Ascending aorta (tissue), 2 donors: ENCODE results near the gene TMEM131L. TPM values are rescaled to one million over a fixed set of nuclear protein-coding genes. Genes with fewer than 3 reads are reported as not detected.
A peak's percentile ranks its signal among the peaks of the same experiment; 100 is the strongest.

Source experiments
- DNase-seq, 2 donors: peaks; one replicate each; pipeline ENCODE4 v3.0.0-alpha.2; 2019; ENCODE audit warnings: low spot score in 2 of 2
- H3K27ac ChIP-seq, 2 donors: fragments of 200-600 bp; sonication (generic); one replicate each; pipeline ENCODE4 v1.5.1; 2016 to 2017; ENCODE audit warnings: mild to moderate bottlenecking in 1 of 2
- H3K27me3 ChIP-seq: fragments of 200-600 bp; sonication (generic); one replicate; pipeline ENCODE4 v1.5.1; 2017
- H3K36me3 ChIP-seq, 2 donors: fragments of 200-600 bp; sonication (generic); one replicate each; pipeline ENCODE4 v1.5.1; 2016
- H3K4me1 ChIP-seq, 2 donors: fragments of 200-600 bp; sonication (generic); one replicate each; pipeline ENCODE4 v1.5.1; 2016 to 2017; ENCODE audit warnings: mild to moderate bottlenecking in 1 of 2
- H3K4me3 ChIP-seq, 2 donors: fragments of 200-600 bp; sonication (generic); one replicate each; pipeline ENCODE4 v1.5.1; 2016 to 2017; ENCODE audit warnings: mild to moderate bottlenecking in 1 of 2
- H3K9me3 ChIP-seq, 2 donors: fragments of 200-600 bp; sonication (generic); one replicate each; pipeline ENCODE4 v1.5.1; 2016
- CTCF ChIP-seq, 3 experiments: fragments of 200-600 bp in 2 of 3; fragments of 450-650 bp in 1 of 3; sonication (generic) in 2 of 3; IDR thresholded peaks; one replicate each; pipeline ENCODE4 v1.5.1; 2016 to 2019; ENCODE audit warnings: antibody characterized with exemption in 3 of 3, mild to moderate bottlenecking in 1 of 3, moderate library complexity in 1 of 3
- intact Hi-C: fragments of 100-400 bp; cut with DNase I; formaldehyde crosslinking; loops from one replicate; pipeline ENCODE4 v1.15.1; 2023
- total RNA-seq: library from RNA; depleted of rRNA; stranded (reverse); fragments of >200 nt; gene quantifications from one replicate; pipeline ENCODE4 v1.1.0, GENCODE V29; 2016

TMEM131L gene
- total RNA-seq, 1 donor from 2014 or later, result 6.9 TPM

GRCh38 chr4:153514688-153515426 lies 48.7 kb downstream of the TMEM131L start:
- H3K27ac ChIP-seq, result peak overlapping the region; percentile 35 to 42
- TF ChIP-seq CTCF (IDR thresholded peaks at IDR 0.05), result no peak
- H3K36me3 ChIP-seq, result no peaks in the 10 kb centered on the region
- H3K4me1 ChIP-seq, result peaks cover 3 to 31% of the 10 kb centered on the region in 2 donors
- intact Hi-C loops, result loop anchor here (5.0 kb wide), 1 partner anchor 48 kb away; the partner anchor contains the start of gene TMEM131L
- no peaks in the 10 kb centered on the region for H3K9me3 ChIP-seq
- H3K27me3 ChIP-seq, result no peaks in the 10 kb centered on the region
- no peak for DNase-seq
- H3K4me3 ChIP-seq, result no peak overlapping the region

GRCh38 chr4:153517159-153517558 lies 51.0 kb downstream of the TMEM131L start:
- no peak for TF ChIP-seq CTCF (IDR thresholded peaks at IDR 0.05)
- no peaks in the 10 kb centered on the region for H3K36me3 ChIP-seq
- intact Hi-C loops, result loop anchor here (5.0 kb wide), 1 partner anchor 50 kb away; the partner anchor contains the start of gene TMEM131L
- H3K4me3 ChIP-seq, result no peak overlapping the region
- no peaks in the 10 kb centered on the region for H3K27me3 ChIP-seq
- no peak for DNase-seq
- peaks cover 3 to 32% of the 10 kb centered on the region in 2 donors for H3K4me1 ChIP-seq
- H3K27ac ChIP-seq, result peak overlapping the region in 1 of 2 donors; percentile 58
- no peaks in the 10 kb centered on the region for H3K9me3 ChIP-seq

GRCh38 chr4:153518001-153518400 lies 51.8 kb downstream of the TMEM131L start:
- Histone ChIP-seq H3K4me1 (peaks cover 3 to 24% of the 10 kb centered on the region in 2 donors), H3K9me3 (no peaks in the 10 kb centered on the region), H3K27me3 (no peaks in the 10 kb centered on the region), H3K36me3 (no peaks in the 10 kb centered on the region), H3K27ac (peak overlapping the region; percentile 32 to 58), H3K4me3 (no peak overlapping the region)
- intact Hi-C loops, result loop anchor here (5.0 kb wide), 1 partner anchor 51 kb away; the partner anchor contains the start of gene TMEM131L
- no peak for DNase-seq
- TF ChIP-seq CTCF (IDR thresholded peaks at IDR 0.05), result no peak

GRCh38 chr4:153518637-153519389 lies 52.7 kb downstream of the TMEM131L start:
- no peak for TF ChIP-seq CTCF (IDR thresholded peaks at IDR 0.05)
- Histone ChIP-seq H3K4me1 (peaks cover 0 to 27% of the 10 kb centered on the region in 2 donors), H3K27ac (peak overlapping the region; percentile 32 to 58), H3K27me3 (no peaks in the 10 kb centered on the region), H3K9me3 (no peaks in the 10 kb centered on the region), H3K36me3 (no peaks in the 10 kb centered on the region), H3K4me3 (no peak overlapping the region)
- intact Hi-C loops, result loop anchor here (5.0 kb wide), 1 partner anchor 52 kb away; the partner anchor contains the start of gene TMEM131L
- no peak for DNase-seq

GRCh38 chr4:153519687-153520086 lies 53.5 kb downstream of the TMEM131L start:
- H3K27ac ChIP-seq, result peak overlapping the region; percentile 32 to 58
- no peak for TF ChIP-seq CTCF (IDR thresholded peaks at IDR 0.05)
- DNase-seq, result no peak
- intact Hi-C loops, result loop anchor here (5.0 kb wide), 2 partner anchors 32 to 52 kb away; partner anchors contain the start of gene TMEM131L
- H3K9me3 ChIP-seq, result no peaks in the 10 kb centered on the region
- H3K36me3 ChIP-seq, result no peaks in the 10 kb centered on the region
- H3K4me1 ChIP-seq, result peaks cover 3 to 30% of the 10 kb centered on the region in 2 donors
- no peak overlapping the region for H3K4me3 ChIP-seq
- H3K27me3 ChIP-seq, result no peaks in the 10 kb centered on the region
